NCI-H1092 (cell line): ENCODE measurements around the gene IQSEC1.

Experiments
- DNase-seq: peaks from one replicate; lab custom pipeline; 2025; lab: John Stamatoyannopoulos, UW

The IQSEC1 gene

DNA sequence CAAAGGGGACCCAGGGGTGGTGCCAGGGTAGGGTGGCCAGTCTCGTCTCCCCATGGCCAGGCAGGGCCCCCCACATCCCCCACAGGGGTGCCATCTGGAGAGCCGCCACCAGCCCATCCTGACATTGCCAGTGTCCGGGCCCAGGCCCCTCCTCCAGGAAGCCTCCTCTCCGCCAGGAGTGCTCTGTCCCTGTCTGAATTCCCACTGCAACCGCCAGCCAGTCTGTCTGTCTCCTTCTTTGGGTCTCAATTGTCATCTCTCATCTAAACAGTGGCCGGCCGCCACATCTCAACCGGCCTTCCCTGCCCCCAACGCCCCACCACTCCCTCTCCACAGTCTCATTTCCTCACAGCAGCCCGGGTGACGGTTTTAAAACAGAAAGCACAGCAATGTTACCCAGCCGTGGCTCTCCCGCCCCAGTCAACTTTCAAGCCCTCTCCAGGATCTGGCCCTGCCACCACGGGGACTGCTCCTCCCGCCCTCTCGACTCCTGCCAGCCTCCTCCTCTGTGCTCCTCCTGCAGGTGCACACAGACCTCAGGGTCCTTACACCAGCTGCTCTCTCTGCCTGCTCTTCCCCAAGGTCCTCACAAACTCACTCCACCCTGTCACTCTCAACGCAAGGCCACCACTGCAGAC lies 57.0 kb downstream of the IQSEC1 start:
- peak; percentile 42 for DNase-seq

DNA sequence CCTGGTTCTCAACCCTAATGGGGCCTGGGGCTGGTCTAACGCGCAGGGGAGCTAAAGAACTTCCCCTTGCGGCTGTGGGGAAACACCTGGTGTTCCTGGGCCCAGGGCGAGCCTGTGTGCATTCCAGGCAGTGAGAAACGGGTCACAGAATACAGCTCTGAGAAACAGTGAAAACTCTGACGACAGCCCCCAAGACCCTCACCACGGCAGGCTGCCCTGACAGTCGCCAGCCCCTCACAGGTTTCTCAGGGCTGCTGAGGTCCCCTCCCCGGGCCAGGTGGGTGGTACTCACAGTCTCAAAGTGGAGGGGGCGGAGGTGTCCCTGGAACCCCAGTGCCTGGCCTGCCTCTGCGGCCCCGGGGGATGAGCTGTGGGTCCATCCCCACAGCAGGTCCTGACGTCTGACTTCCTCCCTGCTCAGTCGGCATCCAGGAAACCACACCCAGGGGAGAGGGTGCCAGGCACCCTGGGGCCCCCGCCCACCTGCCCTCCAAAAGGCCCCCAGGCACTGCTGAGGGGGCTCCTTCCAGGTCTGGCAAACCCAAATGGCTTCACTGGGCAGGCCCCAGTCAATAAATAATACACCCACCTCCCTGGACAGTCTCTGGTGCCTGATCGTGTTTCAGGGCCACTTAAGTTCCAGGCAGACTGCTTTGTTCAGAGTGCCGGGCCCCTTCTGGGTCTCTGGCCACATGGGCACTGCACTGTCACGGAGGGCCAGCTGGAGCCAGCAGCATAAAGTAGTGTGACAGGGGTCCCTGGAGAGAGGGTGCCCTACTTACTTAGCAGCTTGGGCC lies 57.7 kb downstream of the IQSEC1 start:
- peak; percentile 47 for DNase-seq

DNA sequence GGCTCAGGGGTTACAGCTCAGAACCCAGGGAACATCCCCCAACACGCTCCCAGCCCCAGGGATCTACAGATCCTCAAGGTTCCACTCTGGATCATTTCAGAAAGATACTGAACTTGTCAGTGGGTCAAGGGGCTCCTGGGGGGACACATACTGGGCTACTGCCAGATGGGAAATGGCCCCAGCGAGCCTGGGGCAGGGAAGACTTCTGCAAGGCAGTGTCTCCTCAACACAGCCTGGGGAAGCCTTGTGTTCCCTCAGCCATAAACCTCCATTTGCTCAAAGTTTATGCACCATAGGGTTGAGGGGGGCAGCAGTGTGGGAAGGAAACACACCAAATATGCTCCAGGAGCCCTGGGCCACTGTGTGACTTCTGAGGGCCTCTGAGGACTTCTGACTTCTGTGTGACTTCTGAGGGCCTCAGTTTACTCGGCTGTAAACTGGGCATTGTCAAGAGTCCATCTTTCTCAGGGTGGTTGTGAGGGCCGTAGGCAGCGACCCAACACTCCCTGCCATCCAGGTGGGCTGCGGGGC lies 58.4 kb downstream of the IQSEC1 start:
- DNase-seq, result no peak

DNA sequence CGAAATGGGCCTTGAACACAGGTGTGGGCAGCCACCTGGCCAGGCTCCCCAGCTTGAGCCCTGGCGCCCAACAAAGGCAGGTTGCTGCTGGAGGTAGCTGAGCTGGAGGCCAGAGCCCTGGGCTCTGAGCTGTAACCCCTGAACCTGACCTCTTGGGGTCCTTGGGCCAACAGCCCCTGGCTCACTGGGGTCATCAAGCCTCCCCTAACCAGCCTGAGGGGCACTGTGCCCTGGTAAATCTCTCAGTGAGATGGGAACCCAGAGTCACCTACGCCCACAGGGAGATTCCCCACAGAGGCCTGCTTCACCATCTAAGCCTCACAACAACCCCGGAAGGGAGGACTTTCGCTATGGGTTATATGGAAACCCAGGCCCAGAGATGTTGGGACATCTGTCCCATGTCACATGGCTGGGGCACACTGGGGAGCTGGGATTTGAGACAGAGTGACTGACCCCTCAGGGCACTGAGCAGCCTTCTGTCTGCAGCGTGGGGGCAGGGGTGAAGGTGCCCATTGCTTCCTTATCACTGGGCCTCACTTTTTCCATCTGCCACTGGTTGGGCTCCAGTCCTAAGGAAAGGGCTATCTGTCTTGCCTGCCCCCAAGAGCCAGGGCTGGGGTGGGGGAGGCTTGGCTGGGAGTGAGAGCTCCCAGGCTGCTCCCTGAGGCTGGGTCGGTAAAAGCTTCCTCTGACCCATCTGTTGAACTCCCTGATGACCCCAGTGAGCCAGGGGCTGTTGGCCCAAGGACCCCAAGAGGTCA lies 59.1 kb downstream of the IQSEC1 start:
- no peak for DNase-seq

DNA sequence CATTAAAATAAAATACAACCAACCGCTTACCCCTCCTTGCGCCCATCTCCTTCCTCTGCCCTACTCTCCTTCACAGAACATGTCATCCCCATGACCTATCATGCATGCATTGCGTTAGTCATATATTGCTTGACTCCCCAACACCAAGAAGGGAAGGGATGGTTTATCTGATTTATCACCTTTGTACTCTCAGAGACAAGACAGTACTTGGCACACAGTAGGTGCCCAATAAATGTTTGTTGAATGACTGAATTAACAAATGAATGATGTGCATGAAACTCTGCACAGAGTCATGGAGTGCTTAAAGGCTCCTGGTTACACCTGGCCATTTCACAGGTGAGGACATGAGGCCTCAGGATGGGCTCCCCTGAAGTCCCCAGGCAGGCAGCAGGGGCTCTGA lies 59.7 kb downstream of the IQSEC1 start:
- no peak for DNase-seq

DNA sequence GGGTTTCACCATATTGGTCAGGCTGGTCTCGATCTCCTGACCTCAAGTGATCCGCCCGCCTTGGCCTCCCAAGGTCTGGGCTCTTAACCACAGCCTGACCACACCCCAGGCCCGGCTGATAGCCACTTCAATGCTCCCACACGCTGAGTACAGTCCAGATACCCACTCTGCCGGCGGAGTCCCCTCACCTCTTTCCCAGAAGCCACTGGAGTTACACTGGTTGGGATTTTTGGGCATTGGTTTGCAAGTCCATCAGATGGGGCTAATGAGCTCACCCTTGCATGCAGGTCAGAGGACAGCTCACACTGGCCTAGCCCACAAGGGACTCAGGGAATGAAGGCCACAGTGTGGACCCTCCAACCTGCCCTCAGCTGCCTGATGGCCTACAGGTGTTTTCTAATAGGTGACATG lies 60.1 kb downstream of the IQSEC1 start:
- no peak for DNase-seq

DNA sequence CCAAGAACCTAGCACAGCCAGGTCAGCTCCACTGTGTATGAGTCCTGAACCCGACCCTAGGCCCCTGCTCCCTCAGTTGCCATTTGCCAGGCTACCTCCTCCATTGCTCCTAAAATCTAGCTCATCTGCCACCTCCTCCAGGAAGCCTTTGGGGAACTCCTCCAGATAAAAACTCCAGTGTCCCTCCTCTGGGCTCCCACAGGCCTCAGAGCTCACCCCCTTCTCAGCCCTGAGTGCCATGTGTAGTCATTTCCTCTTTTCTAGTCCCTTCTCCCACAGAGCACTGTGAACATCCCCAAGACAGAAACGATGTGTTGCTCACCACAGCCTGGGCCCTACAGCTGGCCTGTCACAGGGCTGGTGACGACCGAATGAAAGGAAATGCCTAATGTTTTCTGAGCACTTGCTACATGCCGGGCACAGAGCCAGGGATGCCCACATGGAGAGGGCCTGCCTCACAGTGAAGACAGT lies 61.0 kb downstream of the IQSEC1 start:
- peak; percentile 28 for DNase-seq

DNA sequence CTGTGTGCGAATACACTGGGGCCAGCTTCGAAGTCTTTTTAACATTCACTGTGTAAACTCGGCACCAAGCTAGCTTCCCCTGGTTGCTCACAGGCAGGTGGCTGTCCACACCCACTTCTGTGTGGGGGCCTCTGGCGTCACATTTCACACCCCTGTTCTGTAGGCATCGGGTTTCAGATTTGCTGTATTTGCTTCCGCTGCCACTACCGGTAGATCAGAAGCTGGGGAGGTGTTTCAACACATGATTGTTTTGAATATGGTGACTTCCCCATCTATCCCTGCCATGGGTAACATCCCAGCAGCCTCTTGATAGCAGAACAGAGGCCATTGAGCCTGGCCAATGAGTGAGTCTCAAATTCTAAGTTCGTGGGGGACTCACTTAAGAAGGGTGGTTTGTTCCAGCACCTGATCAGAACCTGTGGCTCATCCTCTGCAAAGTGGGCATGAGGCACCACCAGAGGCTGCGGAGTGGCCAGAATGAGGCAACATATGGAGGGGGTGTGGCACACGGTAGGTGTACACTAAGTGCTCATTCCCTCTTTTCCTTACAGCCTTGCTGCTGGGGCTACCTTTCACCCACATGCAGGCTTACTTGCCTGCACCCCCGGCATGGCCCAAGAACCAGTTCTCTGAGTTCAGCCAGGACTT lies 61.5 kb downstream of the IQSEC1 start:
- no peak for DNase-seq

DNA sequence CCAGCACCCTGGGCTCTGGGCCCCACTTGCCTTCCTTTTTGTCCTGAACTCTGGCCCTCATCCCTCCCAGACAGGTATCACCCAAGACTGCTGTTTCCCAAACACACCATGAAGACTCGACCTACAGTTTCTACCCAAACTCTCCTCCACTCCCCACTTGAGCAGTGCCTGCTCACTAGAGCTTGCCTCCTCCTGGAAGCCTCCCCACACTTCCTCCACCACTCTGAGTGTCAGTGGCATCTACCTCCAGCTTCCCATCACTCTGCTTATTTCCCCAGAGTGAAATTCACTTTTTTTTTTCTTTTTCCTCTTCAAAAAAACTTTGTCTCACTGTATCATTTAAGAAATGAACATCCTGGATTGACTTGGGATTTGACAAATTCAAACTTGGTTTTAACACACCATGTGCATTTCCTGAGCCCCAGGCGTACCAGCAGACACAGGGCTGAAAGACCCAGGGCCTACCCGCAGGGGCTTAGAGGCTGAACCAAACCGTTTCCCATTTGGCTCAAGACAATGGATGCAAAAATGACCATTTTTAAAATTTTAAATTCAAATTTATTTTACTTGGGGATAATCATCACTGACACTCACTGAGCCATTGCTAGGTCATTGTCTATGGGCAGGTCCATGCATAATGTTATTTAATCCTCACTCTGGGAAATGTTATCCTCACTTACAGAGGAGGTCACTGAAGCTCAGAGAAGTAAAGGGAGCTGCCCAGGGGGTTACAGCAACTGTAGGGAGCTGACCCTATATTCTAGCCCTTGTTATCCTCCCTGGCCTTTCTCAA lies 62.3 kb downstream of the IQSEC1 start:
- no peak for DNase-seq

DNA sequence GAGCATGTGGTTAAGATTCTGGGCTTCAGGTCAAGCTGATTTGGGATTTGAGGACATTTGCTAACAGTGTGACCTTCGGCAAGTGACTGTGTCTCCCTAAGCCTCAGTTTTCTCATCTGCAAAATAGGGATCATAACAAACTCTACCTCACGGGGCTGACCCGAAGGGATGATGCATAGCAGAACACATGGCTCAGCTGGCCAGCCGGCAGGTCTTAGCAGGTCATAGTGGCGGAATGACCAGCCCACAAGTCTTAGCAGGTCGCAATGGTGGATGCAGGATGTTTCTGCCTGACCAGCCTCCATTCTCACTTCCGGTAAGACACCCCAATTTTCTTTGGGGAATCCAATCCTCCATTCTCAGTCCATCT lies 63.3 kb downstream of the IQSEC1 start:
- no peak for DNase-seq

DNA sequence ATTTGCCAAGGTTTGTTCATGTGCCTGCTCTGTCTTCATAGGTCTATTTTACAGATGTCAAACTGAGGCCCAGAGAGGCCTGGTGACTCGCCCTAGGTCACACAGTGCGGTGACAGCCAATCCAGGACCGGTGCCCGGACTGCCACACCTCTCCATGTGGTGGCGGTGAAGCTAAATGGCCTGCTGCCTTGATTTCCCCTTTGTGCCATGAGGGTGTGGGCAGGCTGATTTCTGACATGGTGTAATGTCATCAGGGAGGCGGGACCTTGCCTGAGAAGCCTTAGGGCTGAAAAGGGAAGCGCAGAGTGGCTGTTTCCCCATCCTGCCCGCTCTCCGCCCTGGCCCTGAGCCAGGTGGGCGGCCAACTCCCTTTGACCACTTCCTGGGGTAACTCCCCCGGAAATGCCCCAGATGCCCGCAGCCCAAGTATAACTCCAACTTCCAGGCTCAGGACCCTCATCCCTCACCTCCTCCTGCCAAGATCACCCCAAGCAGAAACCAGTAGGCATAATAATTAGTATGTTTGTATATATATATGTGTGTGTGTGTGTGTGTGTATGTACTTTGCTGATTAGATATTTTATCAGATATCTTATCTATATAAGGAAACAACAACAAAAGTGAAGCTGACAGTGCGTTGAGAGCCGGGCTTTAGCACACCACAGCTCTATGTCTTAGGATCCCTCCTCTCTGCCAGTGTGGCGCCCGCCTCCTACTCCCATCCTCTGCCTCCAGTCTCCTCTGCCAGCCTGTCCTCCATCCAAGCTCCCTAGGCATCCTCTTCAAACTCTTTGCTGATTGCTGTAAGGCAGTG lies 63.9 kb downstream of the IQSEC1 start:
- DNase-seq, result no peak

DNA sequence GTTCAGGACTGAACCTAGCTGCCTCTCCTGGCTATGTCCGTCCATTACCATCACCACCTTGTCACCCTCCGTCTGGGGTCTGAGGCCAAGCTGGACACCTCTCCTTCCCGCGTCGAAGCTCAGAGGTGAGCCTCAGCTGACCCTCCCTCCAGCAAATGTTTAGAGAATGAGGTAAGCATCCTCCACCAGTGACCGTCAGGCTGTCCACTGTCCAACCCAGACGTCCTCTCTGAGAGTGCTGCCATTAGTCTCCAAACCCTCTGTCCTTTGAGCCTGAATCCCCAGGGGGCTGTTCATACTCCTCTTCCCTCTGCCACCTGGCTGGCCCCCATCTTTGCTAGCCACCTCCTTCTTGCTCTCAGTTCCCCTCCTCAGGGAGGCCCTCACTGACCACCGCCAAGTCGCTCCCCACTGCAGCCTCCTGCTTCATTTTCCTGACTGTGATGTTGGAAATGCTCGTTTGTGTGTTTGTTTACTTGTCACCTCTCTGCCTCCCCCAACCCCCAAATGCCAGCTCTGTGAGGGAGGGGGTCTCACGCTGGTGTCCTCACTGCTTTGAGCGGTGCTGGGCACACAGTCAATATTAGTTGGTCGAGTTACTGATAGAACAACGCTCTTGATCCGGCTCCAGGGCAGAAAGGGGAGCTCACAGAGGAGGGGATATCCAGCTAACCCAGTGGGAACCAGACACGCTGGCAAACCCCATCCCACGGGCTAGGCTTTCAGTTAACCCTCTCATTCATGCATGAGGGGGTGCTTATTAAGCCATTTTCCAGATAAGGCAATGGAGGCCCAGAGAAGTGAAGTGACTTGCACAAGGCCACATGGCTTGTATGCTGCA lies 64.9 kb downstream of the IQSEC1 start:
- no peak for DNase-seq

DNA sequence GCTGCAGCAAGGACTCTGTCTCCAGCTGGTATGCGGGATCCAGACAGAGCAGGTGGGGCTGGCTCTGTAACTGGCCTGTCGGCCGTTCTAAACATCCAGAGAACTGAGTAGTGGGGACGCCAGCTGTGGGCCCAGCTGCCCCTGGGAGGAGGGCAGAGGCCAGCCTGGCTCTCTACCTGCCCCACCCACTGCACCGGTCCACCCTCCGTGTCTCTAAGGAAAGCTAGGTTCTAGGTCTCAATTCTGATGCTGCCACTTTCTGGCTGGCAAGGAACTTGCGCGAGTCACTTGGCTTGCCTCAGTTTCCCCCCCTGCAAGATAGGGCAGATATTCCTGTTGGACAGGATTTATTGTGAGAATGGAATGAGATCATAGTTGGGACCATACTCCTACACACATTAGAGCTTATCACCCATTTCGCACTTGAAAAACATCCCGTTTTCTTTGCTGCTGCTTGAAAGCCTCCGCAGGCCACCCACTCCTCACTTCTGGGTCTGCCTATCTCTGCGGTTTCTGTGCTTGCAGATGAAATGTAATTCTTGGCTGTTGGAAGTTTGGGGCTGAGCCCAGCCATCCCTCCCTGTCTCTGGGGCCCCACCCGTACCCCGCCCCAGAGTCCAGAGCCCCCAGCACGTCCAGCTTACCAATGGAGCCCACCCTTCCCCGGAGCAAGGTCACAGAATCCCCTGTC lies 65.8 kb downstream of the IQSEC1 start:
- no peak for DNase-seq

DNA sequence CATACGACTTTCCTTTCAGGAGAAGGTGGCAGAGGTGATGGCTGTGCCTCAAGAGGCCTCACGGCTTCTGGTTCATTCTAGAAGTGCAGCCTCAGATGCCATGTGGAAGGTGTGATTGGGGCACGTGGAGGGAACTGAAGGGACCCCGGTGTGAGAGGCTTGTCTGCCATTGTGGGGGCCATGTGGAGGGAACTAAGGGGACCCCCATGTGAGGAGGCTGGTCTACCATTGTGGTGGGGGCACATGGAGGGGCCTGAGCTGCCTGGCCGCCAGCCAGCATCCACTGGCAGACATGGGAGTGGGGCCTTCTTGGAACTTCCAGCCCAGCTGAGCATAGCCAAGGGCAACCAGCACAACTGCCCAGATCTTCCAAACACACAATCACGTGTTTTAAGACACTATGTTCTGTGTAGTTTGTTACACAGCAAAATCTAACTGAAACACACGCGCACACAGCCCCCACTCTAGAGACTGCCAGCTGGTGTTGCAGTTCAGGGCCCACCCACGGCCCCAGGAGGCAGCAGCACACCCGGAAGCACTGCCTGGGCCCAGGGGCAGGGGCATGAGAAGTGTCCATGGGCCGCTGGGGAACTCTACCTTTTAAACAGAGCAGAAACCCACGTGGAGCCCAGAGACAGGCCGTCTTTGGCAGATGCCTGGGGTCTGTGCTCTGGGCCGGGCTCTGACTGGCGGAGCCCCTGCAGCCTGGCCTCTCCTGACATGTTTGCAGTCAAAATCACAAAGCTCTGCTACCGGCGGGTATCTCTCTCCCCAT lies 66.8 kb downstream of the IQSEC1 start:
- no peak for DNase-seq

DNA sequence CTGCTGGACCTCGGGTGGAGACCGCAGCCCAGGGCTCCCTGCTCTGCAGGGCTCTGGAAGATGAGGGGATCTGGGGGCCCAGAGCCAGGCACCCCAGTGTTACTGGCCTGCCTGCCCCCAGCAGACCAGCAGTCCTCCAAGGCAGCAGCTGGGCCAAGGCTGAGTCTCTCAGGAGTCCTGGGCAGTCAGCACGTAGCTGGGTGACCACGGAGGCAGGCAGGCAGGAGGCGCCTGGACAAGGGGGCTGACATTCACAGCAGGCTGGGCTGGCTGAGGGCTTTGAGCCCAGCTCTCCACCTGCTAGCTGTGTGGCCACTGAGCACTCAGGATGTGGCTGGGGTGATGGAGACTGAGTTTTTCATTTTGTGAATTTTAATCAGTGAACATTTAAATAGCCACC lies 67.9 kb downstream of the IQSEC1 start:
- DNase-seq, result no peak

DNA sequence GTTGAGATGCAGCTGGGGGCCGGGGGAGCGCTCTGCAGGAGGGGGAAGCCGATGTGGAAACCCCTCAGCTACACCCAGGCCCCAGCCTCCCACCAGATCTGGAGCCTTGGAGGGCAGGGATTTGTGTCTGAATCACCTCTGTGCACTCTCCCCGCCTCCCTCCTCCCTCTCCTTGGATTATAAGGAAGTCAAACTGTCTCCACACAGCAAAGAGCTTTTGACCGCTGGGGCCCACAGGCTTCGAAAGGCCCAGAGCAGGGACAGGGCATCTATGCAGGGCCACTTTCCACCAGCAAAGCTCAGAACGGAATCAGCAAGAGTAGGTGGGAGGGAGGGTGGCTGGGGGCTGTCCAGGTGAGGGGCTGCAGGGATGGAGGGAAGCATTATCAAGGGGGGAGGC lies 68.9 kb downstream of the IQSEC1 start:
- DNase-seq, result no peak

DNA sequence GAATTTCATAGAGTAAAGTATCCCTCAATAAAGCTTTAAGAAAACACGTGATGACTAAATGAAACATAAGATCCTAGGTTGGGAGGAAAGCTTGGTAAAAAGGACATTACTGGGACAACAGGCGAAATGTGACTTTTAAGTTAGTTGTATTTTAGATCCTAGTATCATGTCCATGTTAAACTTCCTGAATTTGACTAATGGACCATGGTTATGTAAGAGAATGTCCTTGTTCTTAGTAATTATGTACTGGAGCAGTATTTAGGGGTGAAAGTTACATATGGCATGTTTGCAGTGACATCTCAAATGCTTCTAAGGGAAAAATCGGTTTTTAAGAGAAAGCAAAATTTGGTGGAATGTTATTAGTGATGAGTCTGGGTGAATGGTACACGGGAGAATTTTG lies 69.6 kb downstream of the IQSEC1 start:
- DNase-seq, result no peak
